A549 (cell line): ENCODE data around the gene HACE1. TPM values are rescaled to one million over a fixed set of nuclear protein-coding genes. Genes with fewer than 3 reads are reported as not detected.

Source experiments
- ATAC-seq, 2 experiments: fragments of 200-7000 bp in 1 of 2; fragments of >200 bp in 1 of 2; cut with Nextera tagmentation in 1 of 2; cut with Tn5 transposase in 1 of 2; 3 replicates each; pipeline versions ENCODE4 v1.8.0 to v1.9.1; 2018 to 2020; ENCODE audit warnings: mild to moderate bottlenecking in 1 of 2, moderate library complexity in 1 of 2
- CTCF ChIA-PET: fragments of 300-600 bp; sonication (Branson Sonifier 250); formaldehyde crosslinking; extraction: SDS; loops from one replicate; lab custom pipeline; 2021; ENCODE audit warnings: antibody characterized with exemption, inconsistent platforms; lab: Yijun Ruan, JAX
- POLR2A ChIA-PET: fragments of 350-600 bp; formaldehyde crosslinking; extraction: SDS; loops from one replicate; lab custom pipeline; 2021; ENCODE audit warnings: antibody characterized with exemption, inconsistent platforms; lab: Yijun Ruan, JAX
- DNase-seq, 2 experiments: peaks; one replicate each; pipeline versions ENCODE4 v3.0.0 to v3.0.0-alpha.2; 2011 to 2016; ENCODE audit warnings: low read depth in 1 of 2, low spot score in 1 of 2
- FAIRE-seq: peaks from 2 replicates; lab custom pipeline; 2011; peaks lifted over from hg19 to GRCh38; lab: Jason Lieb, UNC
- H3K27ac ChIP-seq, 2 experiments: fragments of >200 bp; sonication (Bioruptor Twin); formaldehyde crosslinking; 3 replicates each; pipeline ENCODE4 v1.5.1; 2016 to 2017
- H3K4me1 ChIP-seq: fragments of >200 bp; sonication (Bioruptor Twin); formaldehyde crosslinking; 3 replicates; pipeline ENCODE4 v1.6.1; 2016
- H3K4me2 ChIP-seq: fragments of >200 bp; sonication (Bioruptor Twin); formaldehyde crosslinking; 3 replicates; pipeline ENCODE4 v1.6.1; 2016
- H3K4me3 ChIP-seq: fragments of >200 bp; sonication (Bioruptor Twin); formaldehyde crosslinking; 3 replicates; pipeline ENCODE4 v1.5.1; 2016
- H3K9me3 ChIP-seq: fragments of >200 bp; sonication (Bioruptor Twin); formaldehyde crosslinking; 3 replicates; pipeline ENCODE4 v1.6.1; 2016
- CHD2 ChIP-seq: fragments of 150-350 bp; IDR thresholded peaks from 2 replicates; pipeline ENCODE4 v1.6.1; 2014; ENCODE audit warnings: low read length; ENCODE audit not compliant: partially characterized antibody
- CHD4 ChIP-seq: fragments of 200-600 bp; sonication (generic); IDR thresholded peaks from 2 replicates; pipeline ENCODE4 v1.6.1; 2016; ENCODE audit warnings: antibody characterized with exemption, mild to moderate bottlenecking, borderline replicate concordance
- E2F6 ChIP-seq: IDR thresholded peaks from 2 replicates; pipeline ENCODE4 v1.6.1; 2012; ENCODE audit warnings: low read depth, borderline replicate concordance
- EHF ChIP-seq: fragments of 250-450 bp; sonication (Bioruptor Pico); IDR thresholded peaks from 2 replicates; pipeline ENCODE4 v1.5.0; 2020; ENCODE audit warnings: mild to moderate bottlenecking
- EHMT2 ChIP-seq: fragments of 200-600 bp; sonication (generic); IDR thresholded peaks from 2 replicates; pipeline ENCODE4 v1.6.1; 2016; ENCODE audit warnings: antibody characterized with exemption, low read depth, mild to moderate bottlenecking, moderate library complexity
- GATA3 ChIP-seq: IDR thresholded peaks from 2 replicates; pipeline ENCODE4 v1.6.1; 2012; ENCODE audit warnings: borderline replicate concordance
- KDM1A ChIP-seq: fragments of 200-600 bp; sonication (generic); IDR thresholded peaks from 2 replicates; pipeline ENCODE4 v1.6.1; 2016; ENCODE audit warnings: low read depth, mild to moderate bottlenecking
- NR3C1 ChIP-seq: fragments of >200 bp; sonication (Bioruptor Twin); formaldehyde crosslinking; IDR thresholded peaks from 3 replicates; pipeline ENCODE4 v1.6.1; 2017
- POLR2AphosphoS2 ChIP-seq: conservative IDR thresholded peaks from 2 replicates; pipeline ENCODE4 v1.6.1; 2012; ENCODE audit warnings: low read length, improper control_type of control experiment, inconsistent platforms
- RAD21 ChIP-seq, 2 experiments: fragments of >200 bp in 1 of 2; sonication (Bioruptor Twin) in 1 of 2; formaldehyde crosslinking in 1 of 2; IDR thresholded peaks in 1 of 2; conservative IDR thresholded peaks in 1 of 2; 2 replicates in 1 of 2; 3 replicates in 1 of 2; pipeline ENCODE4 v1.6.1; 2012 to 2018; ENCODE audit warnings: inconsistent platforms in 1 of 2
- SMC3 ChIP-seq: fragments of >200 bp; sonication (Bioruptor Twin); formaldehyde crosslinking; IDR thresholded peaks from 3 replicates; pipeline ENCODE4 v1.6.1; 2018; ENCODE audit warnings: inconsistent platforms
- ZC3H11A ChIP-seq: fragments of 450-650 bp; IDR thresholded peaks from 2 replicates; pipeline ENCODE4 v1.6.1; 2014; ENCODE audit warnings: antibody characterized with exemption, mild to moderate bottlenecking
- ZSCAN20 ChIP-seq: fragments of 250-450 bp; sonication (Bioruptor Pico); IDR thresholded peaks from 2 replicates; pipeline ENCODE4 v1.8.0; 2022; ENCODE audit warnings: mild to moderate bottlenecking, moderate library complexity
- WGBS: methylation state at CpG from one replicate; pipeline ENCODE4 v1.1.6; 2017; ENCODE audit errors: missing lambda C conversion rate; 5-methylcytosine and 5-hydroxymethylcytosine counted together
- polyA plus RNA-seq, 4 experiments: library from polyadenylated mRNA; depleted of rRNA in 3 of 4; stranded (reverse); fragments of >200 nt; fragmentation: RNase III in 1 of 4; extraction: RNeasy Plus Mini Kit Qiagen cat#74134 plus additional on column Dnase treatment in 1 of 4; gene quantifications; 2 replicates in 3 of 4; 3 replicates in 1 of 4; pipeline ENCODE4 v1.2.3, GENCODE V29; 2011 to 2017
- TF ChIP-seq, protein P1 (sequence below): fragments of >200 bp; sonication (Bioruptor Twin); formaldehyde crosslinking; IDR thresholded peaks from 3 replicates; pipeline ENCODE4 v1.5.1; 2016
- TF ChIP-seq, protein P2 (sequence below): fragments of 450-650 bp; IDR thresholded peaks from 2 replicates; pipeline ENCODE4 v1.6.1; 2014; ENCODE audit warnings: antibody characterized with exemption
- TF ChIP-seq, protein P3 (sequence below): fragments of 200-600 bp; sonication (generic); IDR thresholded peaks from 2 replicates; pipeline ENCODE4 v1.6.1; 2016; ENCODE audit warnings: antibody characterized with exemption, mild to moderate bottlenecking, moderate library complexity

HACE1 gene
- polyA plus RNA-seq, 2 of the 4 experiments (the other 2 are of a cell fraction) = 3.4 to 9.7 TPM

DNA sequence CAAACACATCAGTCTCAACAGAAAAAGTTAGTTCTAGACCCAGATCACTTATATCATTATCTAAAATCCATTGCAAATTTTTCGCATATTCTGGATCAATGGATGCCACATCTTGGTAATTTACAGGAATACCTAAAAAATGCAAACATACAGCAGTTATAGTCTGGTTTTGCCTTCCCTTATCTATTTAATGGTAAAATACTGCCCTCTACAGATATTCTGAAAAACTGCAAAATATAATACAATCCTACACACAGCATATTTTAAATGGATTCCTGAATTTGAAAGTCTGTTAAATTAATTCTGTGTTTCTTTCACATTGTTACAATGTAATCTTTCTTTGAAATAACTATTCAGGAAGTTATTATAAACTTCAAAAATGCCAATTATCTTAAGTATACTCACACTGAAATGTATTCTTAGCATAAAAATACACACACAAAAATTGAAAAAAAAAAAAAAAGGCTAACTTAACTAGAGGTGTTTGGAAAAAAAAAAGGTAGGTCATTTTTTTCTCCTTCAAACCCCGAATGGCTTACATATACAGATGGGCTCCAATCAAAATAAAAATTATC, 88.4 kb downstream of the HACE1 start:
- TF ChIP-seq CHD2 (no peak), KDM1A (no peak), CHD4 (no peak), RAD21 (conservative IDR thresholded peaks at IDR 0.05 in 1 of 2, IDR thresholded peaks at IDR 0.05 in 1 of 2) (peak; percentile 61), SMC3 (0 out of 3 replicates have a peak, but pooled peaks have one; percentile 32), EHMT2 (no peak), ZSCAN20 (CRISPR knock-in tag) (no peak), NR3C1 (no peak)
- TF ChIP-seq, protein P1, sequence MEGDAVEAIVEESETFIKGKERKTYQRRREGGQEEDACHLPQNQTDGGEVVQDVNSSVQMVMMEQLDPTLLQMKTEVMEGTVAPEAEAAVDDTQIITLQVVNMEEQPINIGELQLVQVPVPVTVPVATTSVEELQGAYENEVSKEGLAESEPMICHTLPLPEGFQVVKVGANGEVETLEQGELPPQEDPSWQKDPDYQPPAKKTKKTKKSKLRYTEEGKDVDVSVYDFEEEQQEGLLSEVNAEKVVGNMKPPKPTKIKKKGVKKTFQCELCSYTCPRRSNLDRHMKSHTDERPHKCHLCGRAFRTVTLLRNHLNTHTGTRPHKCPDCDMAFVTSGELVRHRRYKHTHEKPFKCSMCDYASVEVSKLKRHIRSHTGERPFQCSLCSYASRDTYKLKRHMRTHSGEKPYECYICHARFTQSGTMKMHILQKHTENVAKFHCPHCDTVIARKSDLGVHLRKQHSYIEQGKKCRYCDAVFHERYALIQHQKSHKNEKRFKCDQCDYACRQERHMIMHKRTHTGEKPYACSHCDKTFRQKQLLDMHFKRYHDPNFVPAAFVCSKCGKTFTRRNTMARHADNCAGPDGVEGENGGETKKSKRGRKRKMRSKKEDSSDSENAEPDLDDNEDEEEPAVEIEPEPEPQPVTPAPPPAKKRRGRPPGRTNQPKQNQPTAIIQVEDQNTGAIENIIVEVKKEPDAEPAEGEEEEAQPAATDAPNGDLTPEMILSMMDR = peak; percentile 57
- TF ChIP-seq, protein P2, sequence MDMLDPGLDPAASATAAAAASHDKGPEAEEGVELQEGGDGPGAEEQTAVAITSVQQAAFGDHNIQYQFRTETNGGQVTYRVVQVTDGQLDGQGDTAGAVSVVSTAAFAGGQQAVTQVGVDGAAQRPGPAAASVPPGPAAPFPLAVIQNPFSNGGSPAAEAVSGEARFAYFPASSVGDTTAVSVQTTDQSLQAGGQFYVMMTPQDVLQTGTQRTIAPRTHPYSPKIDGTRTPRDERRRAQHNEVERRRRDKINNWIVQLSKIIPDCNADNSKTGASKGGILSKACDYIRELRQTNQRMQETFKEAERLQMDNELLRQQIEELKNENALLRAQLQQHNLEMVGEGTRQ = no peak
- POLR2A ChIA-PET = no interaction called here
- CTCF ChIA-PET = interaction anchor here (0.9 to 1.2 kb wide), 2 partner anchors 91 to 446 kb away, joined by 3 read pairs; no protein-coding TSS in a partner anchor
- WGBS = 3% methylated on average over 2 of the region's 2 CpGs
- H3K4me3 ChIP-seq = no peak overlapping the region
- peak; percentile 5 to 6 for DNase-seq
- H3K9me3 ChIP-seq = no peaks in the 10 kb centered on the region
- peak in 1 of 2 experiments; percentile 78; a peak in 3 of 6 replicates for ATAC-seq
- no peak overlapping the region for H3K27ac ChIP-seq
- no peaks in the 10 kb centered on the region for H3K4me1 ChIP-seq
- no peak for FAIRE-seq
- H3K4me2 ChIP-seq = no peak overlapping the region

DNA sequence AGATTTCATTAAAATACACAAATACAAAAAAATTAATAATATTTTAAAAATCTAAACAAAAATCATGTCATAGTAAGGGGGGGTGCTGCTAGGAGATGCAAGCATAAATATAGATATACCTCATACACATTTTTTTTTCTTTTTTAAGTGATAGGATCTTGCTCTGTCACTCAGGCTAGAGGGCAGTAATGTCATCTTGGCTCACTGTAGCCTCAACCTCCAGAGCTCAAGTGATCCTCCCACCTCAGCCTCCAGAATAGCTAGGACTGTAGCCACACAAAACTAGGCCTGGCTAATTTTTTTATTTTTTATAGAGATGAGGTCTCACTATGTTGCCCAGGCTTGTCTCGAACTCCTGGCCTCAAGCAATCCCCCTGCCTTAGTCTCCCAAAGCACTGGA, 90.8 kb downstream of the HACE1 start:
- WGBS = 73% methylated on average over 1 of the region's 1 CpG
- no peak for ATAC-seq
- Histone ChIP-seq H3K4me3 (no peak overlapping the region), H3K4me1 (no peaks in the 10 kb centered on the region), H3K9me3 (no peaks in the 10 kb centered on the region), H3K4me2 (no peak overlapping the region), H3K27ac (no peak overlapping the region)
- CTCF ChIA-PET = no interaction called here
- FAIRE-seq = no peak
- POLR2A ChIA-PET = no interaction called here
- no peak for TF ChIP-seq POLR2AphosphoS2
- TF ChIP-seq ZC3H11A = no peak
- no peak for TF ChIP-seq E2F6
- TF ChIP-seq, protein P1 = no peak
- TF ChIP-seq, protein P3, sequence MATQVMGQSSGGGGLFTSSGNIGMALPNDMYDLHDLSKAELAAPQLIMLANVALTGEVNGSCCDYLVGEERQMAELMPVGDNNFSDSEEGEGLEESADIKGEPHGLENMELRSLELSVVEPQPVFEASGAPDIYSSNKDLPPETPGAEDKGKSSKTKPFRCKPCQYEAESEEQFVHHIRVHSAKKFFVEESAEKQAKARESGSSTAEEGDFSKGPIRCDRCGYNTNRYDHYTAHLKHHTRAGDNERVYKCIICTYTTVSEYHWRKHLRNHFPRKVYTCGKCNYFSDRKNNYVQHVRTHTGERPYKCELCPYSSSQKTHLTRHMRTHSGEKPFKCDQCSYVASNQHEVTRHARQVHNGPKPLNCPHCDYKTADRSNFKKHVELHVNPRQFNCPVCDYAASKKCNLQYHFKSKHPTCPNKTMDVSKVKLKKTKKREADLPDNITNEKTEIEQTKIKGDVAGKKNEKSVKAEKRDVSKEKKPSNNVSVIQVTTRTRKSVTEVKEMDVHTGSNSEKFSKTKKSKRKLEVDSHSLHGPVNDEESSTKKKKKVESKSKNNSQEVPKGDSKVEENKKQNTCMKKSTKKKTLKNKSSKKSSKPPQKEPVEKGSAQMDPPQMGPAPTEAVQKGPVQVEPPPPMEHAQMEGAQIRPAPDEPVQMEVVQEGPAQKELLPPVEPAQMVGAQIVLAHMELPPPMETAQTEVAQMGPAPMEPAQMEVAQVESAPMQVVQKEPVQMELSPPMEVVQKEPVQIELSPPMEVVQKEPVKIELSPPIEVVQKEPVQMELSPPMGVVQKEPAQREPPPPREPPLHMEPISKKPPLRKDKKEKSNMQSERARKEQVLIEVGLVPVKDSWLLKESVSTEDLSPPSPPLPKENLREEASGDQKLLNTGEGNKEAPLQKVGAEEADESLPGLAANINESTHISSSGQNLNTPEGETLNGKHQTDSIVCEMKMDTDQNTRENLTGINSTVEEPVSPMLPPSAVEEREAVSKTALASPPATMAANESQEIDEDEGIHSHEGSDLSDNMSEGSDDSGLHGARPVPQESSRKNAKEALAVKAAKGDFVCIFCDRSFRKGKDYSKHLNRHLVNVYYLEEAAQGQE = no peak
- TF ChIP-seq GATA3 = no peak
- TF ChIP-seq EHF (CRISPR knock-in tag) = no peak
- no peak for TF ChIP-seq NR3C1
- no peak for DNase-seq
